Measurements from ENCODE around the gene STAT5B.
"Not testable (repeated sequence)": the region's sequence is repeated elsewhere in the genome, so short reads cannot be mapped to it uniquely, and the experiment has no call there.

STAT5B gene

DNA sequence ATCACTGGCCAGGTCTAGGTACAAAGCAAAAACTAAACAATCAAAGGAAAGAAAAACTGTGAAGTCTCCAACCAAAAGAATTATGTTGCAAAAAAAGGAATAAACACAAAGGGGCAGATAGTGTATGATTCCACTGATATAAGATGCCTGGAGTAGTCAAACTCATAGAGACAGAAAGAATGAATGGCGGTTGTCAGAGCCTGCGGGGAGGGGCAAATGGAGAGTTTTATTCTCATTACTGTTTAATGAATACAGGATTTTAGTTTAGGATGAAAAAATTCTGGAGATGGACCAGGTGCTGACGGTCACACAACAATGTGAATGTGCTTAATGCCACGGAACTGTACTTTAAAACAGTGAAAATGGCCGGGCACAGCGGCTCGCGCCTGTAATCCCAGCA, 20.7 kb downstream of the STAT5B start:
- Histone ChIP-seq H3K9me3 (ENCODE audit: control insufficient read depth in 1 of 2, low read length in 2 of 2) (no peaks in the 10 kb centered on the region), H3K27me3 (ENCODE audit: low read depth, low read length) (no peaks in the 10 kb centered on the region), H3K4me1 (ENCODE audit: control insufficient read depth in 1 of 2, insufficient read depth in 2 of 2, low read length in 2 of 2) (peaks cover 0 to 4% of the 10 kb centered on the region in 2 donors), H3K4me3 (ENCODE audit: low read depth in 1 of 2, low read length in 2 of 2) (no peak overlapping the region), H3K36me3 (ENCODE audit: control insufficient read depth in 1 of 2, insufficient read depth in 2 of 2, low read length in 2 of 2) (no peaks in the 10 kb centered on the region), H3K27ac (ENCODE audit: low read length) (no peak overlapping the region)

DNA sequence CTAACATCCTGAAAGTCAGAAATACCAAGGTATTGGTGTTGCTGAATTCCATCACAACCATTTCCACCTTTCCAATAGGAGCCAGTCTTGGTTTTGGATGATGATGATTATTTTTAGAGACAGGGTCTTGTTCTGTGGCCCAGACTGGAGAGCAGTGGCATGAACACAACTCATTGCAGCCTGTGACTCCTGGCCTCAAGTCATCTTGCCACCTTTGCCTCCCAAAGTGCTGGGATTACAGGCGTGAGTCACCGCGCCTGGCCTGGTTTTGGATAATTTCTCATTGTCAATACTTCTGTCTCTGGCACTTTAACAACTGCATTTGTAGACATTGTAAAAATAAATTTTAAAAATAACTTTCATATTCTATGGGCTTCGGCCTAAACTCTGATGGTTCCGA, 22.6 kb downstream of the STAT5B start:
- H3K27me3 ChIP-seq (ENCODE audit: low read depth, low read length), result no peaks in the 10 kb centered on the region
- H3K36me3 ChIP-seq (ENCODE audit: control insufficient read depth in 1 of 2, insufficient read depth in 2 of 2, low read length in 2 of 2), result no peaks in the 10 kb centered on the region
- H3K9me3 ChIP-seq (ENCODE audit: control insufficient read depth in 1 of 2, low read length in 2 of 2), result no peaks in the 10 kb centered on the region
- no peak overlapping the region for H3K27ac ChIP-seq (ENCODE audit: low read length)
- peaks cover 0 to 4% of the 10 kb centered on the region in 2 donors for H3K4me1 ChIP-seq (ENCODE audit: control insufficient read depth in 1 of 2, insufficient read depth in 2 of 2, low read length in 2 of 2)
- no peak overlapping the region for H3K4me3 ChIP-seq (ENCODE audit: low read depth in 1 of 2, low read length in 2 of 2)

DNA sequence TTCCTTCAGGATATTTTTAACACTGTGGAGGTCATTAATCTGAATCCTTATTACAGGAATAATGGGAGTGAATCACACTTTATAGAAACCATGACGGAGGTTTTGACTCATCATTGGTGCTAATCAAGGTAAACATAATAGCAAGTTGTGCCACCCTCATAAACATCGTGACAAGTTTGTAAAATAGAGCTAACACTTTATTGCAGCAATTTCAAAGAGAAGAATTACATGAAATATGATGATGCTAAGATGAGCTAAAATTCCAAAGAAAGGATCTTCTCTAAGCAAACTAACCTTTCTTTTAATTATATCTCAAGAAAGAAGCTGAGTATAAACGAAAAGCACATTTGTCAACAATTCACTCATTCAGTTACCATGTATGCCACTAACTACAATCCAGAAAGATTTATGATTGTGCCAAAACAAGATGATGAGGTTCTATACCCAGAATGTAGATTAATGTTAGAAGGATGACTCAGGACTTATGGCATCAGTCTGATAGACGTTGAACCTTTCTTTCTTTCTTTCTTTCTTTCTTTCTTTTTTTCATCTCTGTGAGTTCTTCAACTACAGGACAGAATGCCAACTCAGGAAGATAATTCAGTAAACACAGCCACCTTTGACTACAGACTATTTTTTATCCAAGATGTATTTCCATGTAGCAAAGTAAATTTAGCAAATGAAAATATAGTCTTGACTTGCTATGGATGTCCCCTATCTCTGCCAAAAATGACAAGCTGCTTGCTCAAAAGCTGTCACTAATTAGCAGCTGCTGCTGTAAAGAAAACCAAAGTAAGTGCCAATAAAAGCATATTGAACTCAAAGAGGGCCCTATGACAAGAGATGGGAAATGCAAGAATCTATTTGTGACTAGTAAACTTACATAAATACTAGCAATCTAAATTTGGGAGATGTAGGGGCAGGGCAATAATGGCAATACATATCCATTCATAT, 23.3 kb downstream of the STAT5B start:
- no peaks in the 10 kb centered on the region for H3K27me3 ChIP-seq (ENCODE audit: low read depth, low read length)
- no peaks in the 10 kb centered on the region for H3K36me3 ChIP-seq (ENCODE audit: control insufficient read depth in 1 of 2, insufficient read depth in 2 of 2, low read length in 2 of 2)
- no peaks in the 10 kb centered on the region for H3K9me3 ChIP-seq (ENCODE audit: control insufficient read depth in 1 of 2, low read length in 2 of 2)
- no peak overlapping the region for H3K4me3 ChIP-seq (ENCODE audit: low read depth in 1 of 2, low read length in 2 of 2)
- peaks cover 0 to 4% of the 10 kb centered on the region in 2 donors for H3K4me1 ChIP-seq (ENCODE audit: control insufficient read depth in 1 of 2, insufficient read depth in 2 of 2, low read length in 2 of 2)
- peak overlapping the region; percentile 10 for H3K27ac ChIP-seq (ENCODE audit: low read length)

DNA sequence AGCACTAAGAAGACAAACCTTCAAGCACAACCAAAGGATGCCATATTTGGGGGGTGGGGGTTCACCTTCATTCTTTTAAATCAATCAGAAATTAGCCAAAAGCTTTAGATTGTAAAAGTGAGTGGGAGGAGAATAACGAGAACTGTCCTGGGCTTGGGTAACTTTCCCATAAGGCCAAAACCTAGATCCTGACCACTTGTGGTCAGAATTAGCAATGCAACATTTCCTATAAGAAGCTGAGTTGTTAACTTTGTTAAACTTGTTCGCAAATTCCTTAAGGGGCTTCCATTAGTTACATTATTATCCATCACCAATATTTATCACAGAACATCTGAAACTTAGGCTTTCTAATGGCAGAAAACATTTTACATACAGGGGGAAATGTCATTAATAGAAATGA, 25.1 kb downstream of the STAT5B start:
- Histone ChIP-seq H3K9me3 (ENCODE audit: control insufficient read depth in 1 of 2, low read length in 2 of 2) (no peaks in the 10 kb centered on the region), H3K36me3 (ENCODE audit: control insufficient read depth in 1 of 2, insufficient read depth in 2 of 2, low read length in 2 of 2) (no peaks in the 10 kb centered on the region), H3K4me1 (ENCODE audit: control insufficient read depth in 1 of 2, insufficient read depth in 2 of 2, low read length in 2 of 2) (peaks cover 3 to 4% of the 10 kb centered on the region in 2 donors), H3K27ac (ENCODE audit: low read length) (peak overlapping the region; percentile 2), H3K4me3 (ENCODE audit: low read depth in 1 of 2, low read length in 2 of 2) (no peak overlapping the region), H3K27me3 (ENCODE audit: low read depth, low read length) (no peaks in the 10 kb centered on the region)

DNA sequence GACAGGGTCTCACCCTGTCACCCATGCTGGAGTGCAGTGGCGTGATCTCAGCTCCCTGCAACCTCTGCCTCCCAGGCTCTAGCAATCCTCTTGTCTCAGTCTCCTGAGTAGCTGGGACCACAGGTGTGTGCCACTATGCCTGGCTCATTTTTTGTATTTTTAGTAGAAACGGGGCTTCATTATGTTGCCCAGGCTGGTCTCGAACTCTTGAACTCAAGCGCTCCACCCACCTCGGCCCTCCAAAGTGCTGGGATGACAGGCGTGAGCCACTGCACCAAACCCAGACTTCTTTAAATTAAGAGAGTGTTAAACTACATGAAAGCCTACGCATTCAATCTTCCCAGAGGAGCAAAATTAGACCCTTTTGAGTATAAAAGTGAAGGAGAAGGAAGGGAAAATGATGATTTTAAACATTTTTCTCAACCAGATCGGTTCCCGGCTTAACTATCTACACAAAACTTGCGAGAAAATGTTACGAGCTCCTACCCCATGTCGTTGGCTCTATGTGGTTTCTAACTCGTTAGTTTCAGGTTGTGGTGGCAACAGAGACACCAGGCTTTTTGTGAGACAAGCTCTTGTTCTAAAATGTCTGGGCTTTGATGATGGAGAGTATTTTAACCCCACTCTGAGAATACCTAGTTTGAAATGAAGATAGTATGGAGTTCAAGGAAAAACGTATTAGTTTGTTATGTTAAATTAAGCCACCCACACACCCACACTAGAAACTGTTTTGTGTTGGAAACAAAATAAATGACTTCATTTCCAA, 26.3 kb downstream of the STAT5B start:
- Histone ChIP-seq H3K27ac (ENCODE audit: low read length) (no peak overlapping the region), H3K36me3 (ENCODE audit: control insufficient read depth in 1 of 2, insufficient read depth in 2 of 2, low read length in 2 of 2) (no peaks in the 10 kb centered on the region), H3K27me3 (ENCODE audit: low read depth, low read length) (no peaks in the 10 kb centered on the region), H3K9me3 (ENCODE audit: control insufficient read depth in 1 of 2, low read length in 2 of 2) (no peaks in the 10 kb centered on the region), H3K4me1 (ENCODE audit: control insufficient read depth in 1 of 2, insufficient read depth in 2 of 2, low read length in 2 of 2) (peaks cover 3 to 4% of the 10 kb centered on the region in 2 donors), H3K4me3 (ENCODE audit: low read depth in 1 of 2, low read length in 2 of 2) (no peak overlapping the region)

DNA sequence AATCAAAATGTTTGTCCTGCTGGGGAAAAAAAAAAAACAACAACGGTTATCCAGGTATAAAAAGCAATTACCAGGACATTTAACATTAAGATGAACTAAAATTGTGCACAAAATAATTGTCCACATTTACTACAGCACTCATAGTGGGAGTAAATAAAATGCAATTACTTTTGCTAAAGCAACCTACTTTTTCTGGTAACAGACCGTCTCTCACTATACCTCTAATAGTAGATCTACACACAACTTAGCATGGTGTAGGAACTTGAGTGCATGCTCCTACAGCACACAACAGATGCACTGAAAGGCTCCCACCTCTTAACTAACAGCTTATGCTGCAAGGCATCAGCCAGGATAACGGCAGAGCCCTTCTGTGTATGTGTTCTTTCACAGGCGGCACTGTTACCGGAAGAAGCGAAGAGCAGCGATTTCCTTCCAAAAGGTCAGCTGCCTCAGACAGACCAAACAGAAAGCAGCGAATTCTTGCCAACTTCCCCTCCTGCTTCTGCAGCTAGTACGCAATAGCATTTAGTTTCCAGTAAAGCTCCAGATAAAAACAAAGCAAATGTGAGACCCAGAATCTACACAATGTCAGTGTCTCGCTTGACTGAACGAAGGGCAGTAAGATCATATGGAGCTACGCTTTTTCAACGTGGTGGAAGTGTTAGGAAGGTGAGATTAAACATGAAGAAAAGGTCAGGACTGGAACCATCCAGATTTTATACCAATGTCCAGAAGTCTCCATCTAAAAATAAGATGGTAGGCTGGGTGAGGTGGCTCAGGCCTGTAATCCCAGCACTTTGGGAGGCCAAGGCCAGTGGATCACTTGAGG, 27.6 kb downstream of the STAT5B start:
- Histone ChIP-seq H3K9me3 (ENCODE audit: control insufficient read depth in 1 of 2, low read length in 2 of 2) (no peaks in the 10 kb centered on the region), H3K36me3 (ENCODE audit: control insufficient read depth in 1 of 2, insufficient read depth in 2 of 2, low read length in 2 of 2) (no peaks in the 10 kb centered on the region), H3K27me3 (ENCODE audit: low read depth, low read length) (no peaks in the 10 kb centered on the region), H3K27ac (ENCODE audit: low read length) (peak overlapping the region; percentile 91), H3K4me3 (ENCODE audit: low read depth in 1 of 2, low read length in 2 of 2) (peak overlapping the region; percentile 49 to 59), H3K4me1 (ENCODE audit: control insufficient read depth in 1 of 2, insufficient read depth in 2 of 2, low read length in 2 of 2) (peaks cover 3 to 4% of the 10 kb centered on the region in 2 donors)

DNA sequence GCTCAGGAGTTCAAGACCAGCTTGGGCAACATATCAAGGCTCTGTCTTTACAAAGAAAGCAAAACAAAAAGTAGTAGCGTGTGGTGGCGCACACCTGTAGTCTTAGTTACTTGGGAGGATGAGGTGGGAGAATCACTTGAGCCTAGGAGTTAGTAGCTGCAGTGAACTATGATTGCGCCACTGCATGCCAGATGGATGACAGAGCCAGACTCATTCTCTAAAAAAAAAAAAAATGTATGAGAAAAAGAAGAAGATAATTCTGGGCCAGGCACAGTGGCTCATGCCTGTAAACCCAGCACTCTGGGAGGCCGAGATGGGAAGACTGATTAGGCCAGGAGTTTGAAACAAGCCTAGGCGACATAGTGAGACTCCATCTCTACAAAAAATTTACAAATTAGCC, 28.5 kb downstream of the STAT5B start:
- Histone ChIP-seq H3K27ac (ENCODE audit: low read length) (peak overlapping the region; percentile 91), H3K9me3 (ENCODE audit: control insufficient read depth in 1 of 2, low read length in 2 of 2) (no peaks in the 10 kb centered on the region), H3K27me3 (ENCODE audit: low read depth, low read length) (no peaks in the 10 kb centered on the region), H3K4me3 (ENCODE audit: low read depth in 1 of 2, low read length in 2 of 2) (peak overlapping the region in 1 of 2 donors; percentile 49), H3K4me1 (ENCODE audit: control insufficient read depth in 1 of 2, insufficient read depth in 2 of 2, low read length in 2 of 2) (peaks cover 0 to 3% of the 10 kb centered on the region in 2 donors), H3K36me3 (ENCODE audit: control insufficient read depth in 1 of 2, insufficient read depth in 2 of 2, low read length in 2 of 2) (no peaks in the 10 kb centered on the region)

DNA sequence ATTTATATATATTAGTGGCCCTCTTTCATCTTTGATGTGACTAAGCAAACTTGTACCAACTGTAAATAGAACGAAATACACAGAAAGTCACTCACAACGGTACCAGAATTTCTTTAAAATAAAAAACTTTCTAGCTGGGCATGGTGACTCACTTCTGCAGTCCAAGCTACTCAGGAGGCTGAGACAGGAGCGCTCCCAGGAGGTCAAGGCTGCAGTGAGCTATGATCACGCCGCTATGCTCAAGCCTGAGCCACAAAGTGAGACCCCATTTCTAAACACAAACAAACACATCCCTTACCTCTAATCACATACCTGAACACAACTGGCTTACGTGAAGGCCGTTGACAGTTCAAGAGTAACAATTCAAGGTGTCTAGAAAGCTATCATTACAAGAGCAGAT, 29.7 kb downstream of the STAT5B start:
- no peaks in the 10 kb centered on the region for H3K9me3 ChIP-seq (ENCODE audit: control insufficient read depth in 1 of 2, low read length in 2 of 2)
- no peaks in the 10 kb centered on the region for H3K36me3 ChIP-seq (ENCODE audit: control insufficient read depth in 1 of 2, insufficient read depth in 2 of 2, low read length in 2 of 2)
- peaks cover 0 to 3% of the 10 kb centered on the region in 2 donors for H3K4me1 ChIP-seq (ENCODE audit: control insufficient read depth in 1 of 2, insufficient read depth in 2 of 2, low read length in 2 of 2)
- H3K27me3 ChIP-seq (ENCODE audit: low read depth, low read length), result no peaks in the 10 kb centered on the region
- no peak overlapping the region for H3K4me3 ChIP-seq (ENCODE audit: low read depth in 1 of 2, low read length in 2 of 2)
- peak overlapping the region; percentile 91 for H3K27ac ChIP-seq (ENCODE audit: low read length)

DNA sequence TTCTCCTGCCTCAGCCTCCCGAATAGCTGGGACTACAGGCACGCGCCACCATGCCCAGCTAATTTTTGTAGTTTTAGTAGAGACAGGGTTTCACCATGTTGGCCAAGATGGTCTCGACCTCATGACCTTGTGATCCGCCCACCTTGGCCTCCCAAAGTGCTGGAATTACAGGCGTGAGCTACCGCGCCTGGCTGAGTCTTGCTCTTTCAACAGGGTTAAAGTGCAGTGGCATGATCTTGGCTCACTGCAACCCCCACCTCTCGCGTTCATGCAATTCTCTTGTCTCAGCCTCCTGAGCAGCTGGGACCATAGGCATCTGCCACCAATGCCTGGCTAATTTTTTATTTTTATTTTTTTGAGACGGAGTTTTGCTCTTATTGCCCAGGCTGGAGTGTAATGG, 31.0 kb downstream of the STAT5B start:
- H3K9me3 ChIP-seq (ENCODE audit: control insufficient read depth in 1 of 2, low read length in 2 of 2); H3K27ac ChIP-seq (ENCODE audit: low read length); H3K4me3 ChIP-seq (ENCODE audit: low read depth in 1 of 2, low read length in 2 of 2); H3K27me3 ChIP-seq (ENCODE audit: low read depth, low read length); H3K36me3 ChIP-seq (ENCODE audit: control insufficient read depth in 1 of 2, insufficient read depth in 2 of 2, low read length in 2 of 2); H3K4me1 ChIP-seq (ENCODE audit: control insufficient read depth in 1 of 2, insufficient read depth in 2 of 2, low read length in 2 of 2): not testable (repeated sequence)

DNA sequence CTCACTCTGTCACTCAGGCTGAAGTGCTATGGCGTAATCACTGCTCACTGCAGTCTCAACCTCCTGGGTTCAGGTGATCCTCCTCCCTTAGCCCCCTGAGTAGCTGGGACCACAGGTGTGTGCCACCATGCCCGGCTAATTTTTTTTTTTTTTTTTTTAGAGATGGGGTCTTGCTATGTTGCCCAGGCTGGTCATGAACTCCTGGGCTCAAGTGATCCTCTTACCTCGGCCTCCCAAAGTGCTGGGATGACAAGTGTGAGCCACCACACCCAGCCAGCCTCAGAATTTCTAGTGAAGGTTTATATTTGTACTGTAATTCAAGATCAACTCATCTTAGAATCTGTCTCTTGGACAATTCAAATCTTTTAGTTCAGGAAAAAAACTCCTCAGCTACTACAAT, 32.1 kb downstream of the STAT5B start:
- not testable (repeated sequence) for H3K4me1 ChIP-seq (ENCODE audit: control insufficient read depth in 1 of 2, insufficient read depth in 2 of 2, low read length in 2 of 2); H3K27me3 ChIP-seq (ENCODE audit: low read depth, low read length); H3K4me3 ChIP-seq (ENCODE audit: low read depth in 1 of 2, low read length in 2 of 2); H3K9me3 ChIP-seq (ENCODE audit: control insufficient read depth in 1 of 2, low read length in 2 of 2); H3K36me3 ChIP-seq (ENCODE audit: control insufficient read depth in 1 of 2, insufficient read depth in 2 of 2, low read length in 2 of 2); H3K27ac ChIP-seq (ENCODE audit: low read length)

DNA sequence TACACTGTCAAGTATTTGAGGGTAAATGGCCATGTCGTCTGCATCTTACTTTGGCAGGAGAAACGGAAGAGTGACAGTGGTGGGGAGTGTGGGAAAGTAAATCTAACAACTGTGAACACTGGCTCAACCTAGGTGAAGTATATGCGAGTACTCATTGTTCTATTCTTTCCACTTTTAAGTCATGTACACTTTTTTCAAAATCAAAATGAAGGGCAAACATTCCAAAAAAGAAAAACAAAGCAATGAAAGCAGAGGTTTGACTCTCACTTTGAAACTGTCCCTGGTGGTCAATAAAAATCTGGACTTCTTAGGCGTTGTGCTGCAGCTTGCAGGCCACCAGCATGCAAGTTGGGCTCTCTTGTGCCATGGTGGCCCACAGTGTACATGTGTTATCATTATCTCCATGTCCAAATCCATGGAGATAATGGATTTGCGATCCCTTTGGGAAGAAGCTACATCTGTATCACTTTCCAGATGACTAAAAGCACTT, 32.7 kb downstream of the STAT5B start:
- no peaks in the 10 kb centered on the region for H3K9me3 ChIP-seq (ENCODE audit: control insufficient read depth in 1 of 2, low read length in 2 of 2)
- no peak overlapping the region for H3K27ac ChIP-seq (ENCODE audit: low read length)
- H3K4me3 ChIP-seq (ENCODE audit: low read depth in 1 of 2, low read length in 2 of 2), result no peak overlapping the region
- no peaks in the 10 kb centered on the region for H3K27me3 ChIP-seq (ENCODE audit: low read depth, low read length)
- H3K4me1 ChIP-seq (ENCODE audit: control insufficient read depth in 1 of 2, insufficient read depth in 2 of 2, low read length in 2 of 2), result peaks cover 0 to 3% of the 10 kb centered on the region in 2 donors
- no peaks in the 10 kb centered on the region for H3K36me3 ChIP-seq (ENCODE audit: control insufficient read depth in 1 of 2, insufficient read depth in 2 of 2, low read length in 2 of 2)
